H1 (cell line): Measurements from ENCODE around the gene TMEM165. TPM values are rescaled to one million over a fixed set of nuclear protein-coding genes. Genes with fewer than 3 reads are reported as not detected.

ENCODE experiments used
- CTCF ChIA-PET: fragments of 300-600 bp; sonication (Branson Sonifier 250); formaldehyde crosslinking; loops from one replicate; lab custom pipeline; 2021; ENCODE audit not compliant: partially characterized antibody; lab: Charles Lee
- POLR2A ChIA-PET: fragments of 300-600 bp; sonication (Branson Sonifier 250); formaldehyde crosslinking; loops from one replicate; lab custom pipeline; 2021; ENCODE audit warnings: inconsistent platforms; ENCODE audit not compliant: partially characterized antibody; lab: Charles Lee
- DNase-seq, 2 experiments: peaks; one replicate each; pipeline versions ENCODE4 v3.0.0 to v3.0.0-alpha.2; 2010 to 2022; ENCODE audit warnings: low spot score in 2 of 2, low read depth in 1 of 2, mixed read lengths in 1 of 2
- FAIRE-seq: peaks from 2 replicates; lab custom pipeline; 2011; peaks lifted over from hg19 to GRCh38; lab: Jason Lieb, UNC
- H2AFZ ChIP-seq: 2 replicates; pipeline ENCODE4 v1.8.1; 2012; ENCODE audit warnings: low read length, inconsistent platforms
- H2AK5ac ChIP-seq: 2 replicates; pipeline ENCODE4 v1.6.1; 2013; ENCODE audit warnings: low read depth, low read length
- H2BK120ac ChIP-seq: replicated peaks from 2 replicates; pipeline ENCODE3; 2013; ENCODE audit warnings: low read depth, low read length, inconsistent platforms
- H2BK12ac ChIP-seq: 2 replicates; pipeline ENCODE4 v1.6.1; 2013; ENCODE audit warnings: low read depth, low read length
- H2BK15ac ChIP-seq: 2 replicates; pipeline ENCODE4 v1.6.1; 2013; ENCODE audit warnings: low read length
- H2BK20ac ChIP-seq: 2 replicates; pipeline ENCODE4 v1.6.1; 2013; ENCODE audit warnings: low read length
- H2BK5ac ChIP-seq: 2 replicates; pipeline ENCODE4 v1.6.1; 2013; ENCODE audit warnings: low read depth, low read length
- H3K14ac ChIP-seq: 2 replicates; pipeline ENCODE4 v1.6.1; 2013; ENCODE audit warnings: inconsistent platforms; ENCODE audit not compliant: insufficient read length
- H3K18ac ChIP-seq: 2 replicates; pipeline ENCODE4 v1.6.1; 2013; ENCODE audit warnings: low read length; ENCODE audit errors: extremely low read depth
- H3K23ac ChIP-seq: 2 replicates; pipeline ENCODE4 v1.6.1; 2013; ENCODE audit warnings: inconsistent platforms; ENCODE audit not compliant: insufficient read length
- H3K23me2 ChIP-seq: 2 replicates; pipeline ENCODE4 v1.6.1; 2013; ENCODE audit warnings: low read depth, low read length
- H3K27ac ChIP-seq: 2 replicates; pipeline ENCODE4 v1.6.1; 2011; ENCODE audit warnings: low read depth, low read length, inconsistent platforms
- H3K27me3 ChIP-seq, 4 experiments: replicated peaks in 1 of 4; 1 replicate in 1 of 4; 2 replicates in 3 of 4; pipeline versions ENCODE4 v1.6.1 to v1.8.1; 2011 to 2013; ENCODE audit warnings: low read length in 3 of 4, mild to moderate bottlenecking in 3 of 4, inconsistent platforms in 2 of 4, mixed read lengths in 2 of 4, moderate library complexity in 1 of 4; ENCODE audit not compliant: control insufficient read depth in 3 of 4, insufficient read depth in 3 of 4; ENCODE audit errors: extremely low read depth in 1 of 4
- H3K36me3 ChIP-seq, 4 experiments: 2 replicates each; pipeline versions ENCODE4 v1.6.1 to v1.8.1; 2011 to 2013; ENCODE audit warnings: mild to moderate bottlenecking in 4 of 4, low read length in 3 of 4, moderate library complexity in 2 of 4, control low read depth in 1 of 4, inconsistent platforms in 1 of 4; ENCODE audit not compliant: insufficient read depth in 4 of 4, control insufficient read depth in 2 of 4
- H3K4ac ChIP-seq: replicated peaks from 2 replicates; pipeline ENCODE3; 2013; ENCODE audit warnings: low read length, low read depth, mixed read lengths, inconsistent platforms; ENCODE audit not compliant: insufficient read length
- H3K4me1 ChIP-seq, 4 experiments: replicated peaks in 1 of 4; 1 replicate in 1 of 4; 2 replicates in 3 of 4; pipeline versions ENCODE4 v1.6.1 to v1.8.1; 2011 to 2013; ENCODE audit warnings: low read length in 3 of 4, inconsistent platforms in 2 of 4, mixed read lengths in 1 of 4; ENCODE audit not compliant: insufficient read depth in 4 of 4, control insufficient read depth in 3 of 4
- H3K4me2 ChIP-seq, 2 experiments: 2 replicates each; pipeline versions ENCODE4 v1.6.1 to v1.8.1; 2011 to 2013; ENCODE audit warnings: low read depth in 2 of 2, low read length in 2 of 2, control low read depth in 1 of 2, inconsistent platforms in 1 of 2, mild to moderate bottlenecking in 1 of 2; ENCODE audit not compliant: insufficient read depth in 1 of 2
- H3K4me3 ChIP-seq, 4 experiments: fragments of 200-600, 300-600 bp in 1 of 4; sonication (generic), shearing (Covaris generic), sonication (Bioruptor Twin) in 1 of 4; 2 replicates each; pipeline versions ENCODE4 v1.5.1 to v1.8.1; 2011 to 2016; ENCODE audit warnings: low read length in 4 of 4, low read depth in 3 of 4, control low read depth in 2 of 4, inconsistent platforms in 2 of 4, mild to moderate bottlenecking in 2 of 4, mixed read lengths in 1 of 4, moderate library complexity in 1 of 4; ENCODE audit not compliant: insufficient read depth in 2 of 4; ENCODE audit errors: extremely low read depth in 1 of 4
- H3K56ac ChIP-seq: replicated peaks from 2 replicates; pipeline ENCODE3; 2013; ENCODE audit warnings: low read depth, mild to moderate bottlenecking, mixed read lengths, low read length, inconsistent platforms; ENCODE audit not compliant: insufficient read length
- H3K79me1 ChIP-seq: 2 replicates; pipeline ENCODE4 v1.6.1; 2013; ENCODE audit warnings: low read depth, low read length, control low read depth
- H3K79me2 ChIP-seq, 2 experiments: 2 replicates each; pipeline versions ENCODE4 v1.6.1 to v1.8.1; 2012 to 2013; ENCODE audit warnings: low read length in 2 of 2, mild to moderate bottlenecking in 2 of 2, inconsistent platforms in 1 of 2; ENCODE audit not compliant: insufficient read depth in 2 of 2, control insufficient read depth in 1 of 2
- H3K9ac ChIP-seq, 4 experiments: replicated peaks in 1 of 4; 1 replicate in 1 of 4; 2 replicates in 3 of 4; pipeline versions ENCODE4 v1.6.1 to v1.8.1; 2011 to 2013; ENCODE audit warnings: low read depth in 3 of 4, low read length in 3 of 4, control low read depth in 2 of 4, mild to moderate bottlenecking in 2 of 4, moderate library complexity in 2 of 4, inconsistent platforms in 1 of 4; ENCODE audit errors: extremely low read depth in 1 of 4
- H3K9me3 ChIP-seq, 2 experiments: 2 replicates each; pipeline versions ENCODE4 v1.6.1 to v1.8.1; 2012 to 2013; ENCODE audit warnings: mild to moderate bottlenecking in 2 of 2, moderate library complexity in 2 of 2, control low read depth in 1 of 2, inconsistent platforms in 1 of 2, low read depth in 1 of 2, low read length in 1 of 2, mixed read lengths in 1 of 2; ENCODE audit not compliant: insufficient read depth in 2 of 2
- H4K20me1 ChIP-seq, 2 experiments: replicated peaks in 1 of 2; 2 replicates each; pipeline versions ENCODE3 to v1.8.1; 2011 to 2013; ENCODE audit warnings: inconsistent platforms in 2 of 2, low read length in 2 of 2, mild to moderate bottlenecking in 1 of 2; ENCODE audit not compliant: insufficient read depth in 2 of 2, control insufficient read depth in 1 of 2
- H4K5ac ChIP-seq: 2 replicates; pipeline ENCODE4 v1.6.1; 2013; ENCODE audit warnings: low read length, low read depth, mixed read lengths, inconsistent platforms; ENCODE audit not compliant: insufficient read length
- H4K8ac ChIP-seq: 2 replicates; pipeline ENCODE4 v1.8.0; 2013; ENCODE audit warnings: mild to moderate bottlenecking, moderate library complexity, low read length, inconsistent platforms; ENCODE audit not compliant: insufficient read depth; ENCODE audit errors: extremely low read depth
- H4K91ac ChIP-seq: replicated peaks from 2 replicates; pipeline ENCODE3; 2013; ENCODE audit warnings: low read length, mixed read lengths, inconsistent platforms; ENCODE audit not compliant: insufficient read length
- BACH1 ChIP-seq: IDR thresholded peaks from 2 replicates; pipeline ENCODE4 v1.6.1; 2012; ENCODE audit warnings: low read length, improper control_type of control experiment
- BCL11A ChIP-seq, 2 experiments: IDR thresholded peaks; one replicate each; pipeline ENCODE4 v1.6.1; 2011; ENCODE audit warnings: low read depth in 2 of 2, low read length in 2 of 2, mild to moderate bottlenecking in 2 of 2
- CBX5 ChIP-seq: fragments of 300-800, 300-1000 bp; sonication (generic); IDR thresholded peaks from 2 replicates; pipeline ENCODE4 v1.7.1; 2016; ENCODE audit warnings: antibody characterized with exemption, low read length, low read depth
- GTF2F1 ChIP-seq: IDR thresholded peaks from 2 replicates; pipeline ENCODE4 v1.6.1; 2012; ENCODE audit warnings: low read depth, low read length, improper control_type of control experiment, borderline replicate concordance
- HDAC2 ChIP-seq, 2 experiments: fragments of 300-600 bp in 1 of 2; sonication (generic) in 1 of 2; IDR thresholded peaks; 2 replicates each; pipeline ENCODE4 v1.6.1; 2011 to 2012; ENCODE audit warnings: low read depth in 2 of 2, low read length in 2 of 2, mild to moderate bottlenecking in 2 of 2, moderate library complexity in 2 of 2, borderline replicate concordance in 1 of 2, inconsistent platforms in 1 of 2
- JUN ChIP-seq: IDR thresholded peaks from 2 replicates; pipeline ENCODE4 v1.6.1; 2011; ENCODE audit warnings: low read depth, mild to moderate bottlenecking, improper control_type of control experiment, low read length
- SAP30 ChIP-seq: fragments of 300-600 bp; sonication (generic); IDR thresholded peaks from 2 replicates; pipeline ENCODE4 v1.7.1; 2012; ENCODE audit warnings: low read length, moderate library complexity, mild to moderate bottlenecking, inconsistent platforms; ENCODE audit not compliant: insufficient read depth, insufficient replicate concordance
- SIX5 ChIP-seq: IDR thresholded peaks from 2 replicates; pipeline ENCODE4 v1.6.1; 2011; ENCODE audit warnings: mild to moderate bottlenecking, low read depth, low read length
- SP4 ChIP-seq: IDR thresholded peaks from 2 replicates; pipeline ENCODE4 v1.6.1; 2012; ENCODE audit warnings: low read length, inconsistent platforms
- TAF7 ChIP-seq: optimal IDR thresholded peaks from 2 replicates; pipeline ENCODE3; 2011; ENCODE audit warnings: low read depth, mild to moderate bottlenecking, inconsistent platforms, low read length, moderate library complexity, borderline replicate concordance
- ZNF274 ChIP-seq: IDR thresholded peaks from 2 replicates; pipeline ENCODE4 v1.7.0; 2012; ENCODE audit warnings: low read length, borderline replicate concordance; ENCODE audit errors: extremely low read depth
- WGBS, 2 experiments: shearing (Covaris generic) in 1 of 2; methylation state at CpG; one replicate each; pipeline versions ENCODE4 v1.1.6 to v1.1.7; 2013 to 2015; ENCODE audit warnings: low lambda C conversion rate in 2 of 2, mixed read lengths in 2 of 2, inconsistent platforms in 1 of 2, low coverage in 1 of 2, missing lambda C conversion rate in 1 of 2; ENCODE audit not compliant: insufficient replicate concordance in 2 of 2, insufficient coverage in 1 of 2, insufficient read length in 1 of 2; ENCODE audit errors: extremely low coverage in 1 of 2, missing lambda C conversion rate in 1 of 2; 5-methylcytosine and 5-hydroxymethylcytosine counted together
- polyA plus RNA-seq, 7 experiments: library from polyadenylated mRNA; depleted of rRNA in 3 of 7; stranded (reverse) in 5 of 7; unstranded in 2 of 7; fragments of >200 nt in 5 of 7; fragments of 200-250 nt in 2 of 7; gene quantifications; 1 replicate in 5 of 7; 2 replicates in 1 of 7; 4 replicates in 1 of 7; pipeline versions ENCODE4 v1.2.1 to v1.2.3, GENCODE V29; 2011 to 2013; ENCODE audit warnings: missing spikeins in 2 of 7, mixed read lengths in 2 of 7
- total RNA-seq: library from RNA; stranded (reverse); fragmentation: NEBNext Ultra II Directional; extraction: Animal tissue kit (Norgen Biotek cat#: 25700); gene quantifications from 2 replicates; pipeline ENCODE4 v1.2.1, GENCODE V29; 2021
- TF ChIP-seq, protein P1 (sequence below): IDR thresholded peaks from 2 replicates; pipeline ENCODE4 v1.6.1; 2012; ENCODE audit warnings: low read length, inconsistent platforms

Gene TMEM165
- total and polyA plus RNA-seq, 2 of the 8 experiments (the other 6 are each of a cell fraction or from before 2014, with no cell fraction given): 85.5 to 125 TPM

DNA sequence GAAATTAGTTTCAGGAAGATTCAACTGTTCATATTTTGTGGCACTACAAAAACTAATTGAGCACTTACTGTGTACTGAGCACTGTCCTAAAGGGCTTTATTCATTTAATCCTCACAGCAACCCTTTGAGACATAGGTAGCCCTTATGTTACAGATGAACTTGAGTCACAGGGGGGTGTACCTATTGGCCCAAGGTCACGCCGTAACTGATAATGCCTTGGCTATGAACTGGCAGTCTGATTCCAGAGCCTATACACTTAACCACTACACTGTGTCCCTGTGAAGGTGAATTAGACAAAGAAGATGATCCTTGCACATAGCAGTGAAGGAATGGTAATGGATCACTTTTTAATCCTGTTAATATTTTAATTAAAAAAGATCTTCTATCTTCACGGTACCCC is 12.0 kb downstream of the TMEM165 start:
- Histone ChIP-seq H2AFZ (no peak overlapping the region), H3K27me3 (no peaks in the 10 kb centered on the region), H2BK12ac (no peak overlapping the region), H3K27ac (no peak overlapping the region), H2AK5ac (no peak overlapping the region), H3K23ac (no peak overlapping the region), H3K23me2 (no peaks in the 10 kb centered on the region), H4K5ac (no peak overlapping the region), H2BK15ac (no peak overlapping the region), H3K4me1 (peaks cover 0 to 3% (median under 1%) of the 10 kb centered on the region in 4 experiments; a peak in 2 of 7 replicates), H4K8ac (no peak overlapping the region), H2BK120ac (no peak overlapping the region), H3K79me1 (peaks cover 6% of the 10 kb centered on the region), H3K18ac (no peak overlapping the region), H2BK20ac (no peak overlapping the region), H3K36me3 (peaks cover 2 to 44% (median 14%) of the 10 kb centered on the region in 4 experiments; a peak in 6 of 8 replicates), H3K4me2 (no peak overlapping the region), H3K79me2 (peaks cover 12 to 96% of the 10 kb centered on the region in 2 experiments), H3K4me3 (no peak overlapping the region), H3K9ac (no peak overlapping the region), H3K56ac (no peak overlapping the region), H3K9me3 (no peaks in the 10 kb centered on the region), H4K91ac (no peak overlapping the region), H2BK5ac (no peak overlapping the region), H3K4ac (no peak overlapping the region), H4K20me1 (peaks cover 16 to 19% of the 10 kb centered on the region in 2 experiments), H3K14ac (no peak overlapping the region)
- WGBS, 2 experiments: 75% methylated on average over 3 of the region's 3 CpGs; no CpG with 5 or more reads in 1 of the 2 experiments
- CTCF ChIA-PET: interaction anchor here (1.4 to 1.6 kb wide), 3 partner anchors 16 to 25 kb away, joined by 4 to 5 read pairs (median 4); no protein-coding TSS in a partner anchor
- no peak for DNase-seq
- no peak for FAIRE-seq
- POLR2A ChIA-PET: interaction anchor here (1.1 to 1.8 kb wide), 3 partner anchors 9 to 19 kb away, joined by 3 to 5 read pairs (median 3); no protein-coding TSS in a partner anchor
- no peak for TF ChIP-seq ZNF274
- no peak for TF ChIP-seq JUN
- TF ChIP-seq BACH1: no peak
- no peak for TF ChIP-seq SP4
- no peak for TF ChIP-seq SIX5
- TF ChIP-seq CBX5: no peak
- no peak for TF ChIP-seq GTF2F1
- TF ChIP-seq HDAC2 (IDR thresholded peaks at IDR 0.05; ENCODE audit: borderline replicate concordance in 1 of 2, low read depth in 2 of 2, low read length in 2 of 2): no peak
- TF ChIP-seq, protein P1, sequence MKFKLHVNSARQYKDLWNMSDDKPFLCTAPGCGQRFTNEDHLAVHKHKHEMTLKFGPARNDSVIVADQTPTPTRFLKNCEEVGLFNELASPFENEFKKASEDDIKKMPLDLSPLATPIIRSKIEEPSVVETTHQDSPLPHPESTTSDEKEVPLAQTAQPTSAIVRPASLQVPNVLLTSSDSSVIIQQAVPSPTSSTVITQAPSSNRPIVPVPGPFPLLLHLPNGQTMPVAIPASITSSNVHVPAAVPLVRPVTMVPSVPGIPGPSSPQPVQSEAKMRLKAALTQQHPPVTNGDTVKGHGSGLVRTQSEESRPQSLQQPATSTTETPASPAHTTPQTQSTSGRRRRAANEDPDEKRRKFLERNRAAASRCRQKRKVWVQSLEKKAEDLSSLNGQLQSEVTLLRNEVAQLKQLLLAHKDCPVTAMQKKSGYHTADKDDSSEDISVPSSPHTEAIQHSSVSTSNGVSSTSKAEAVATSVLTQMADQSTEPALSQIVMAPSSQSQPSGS: no peak
- TF ChIP-seq TAF7: no peak
- no peak for TF ChIP-seq BCL11A (IDR thresholded peaks at IDR 0.05; ENCODE audit: low read depth in 2 of 2, low read length in 2 of 2)
- no peak for TF ChIP-seq SAP30
